ENCODE data around the gene KCNK7.

- TF ChIP-seq CTCF (conservative IDR thresholded peaks at IDR 0.05; ENCODE audit: low read depth in 2 of 2), result no peak
- TF ChIP-seq REST (IDR thresholded peaks at IDR 0.05; ENCODE audit: unreplicated experiment), result no peak
- TF ChIP-seq EZH2 (IDR thresholded peaks at IDR 0.05; ENCODE audit: low read depth, unreplicated experiment), result no peak
- TF ChIP-seq POLR2AphosphoS5 (IDR thresholded peaks at IDR 0.05; ENCODE audit: low read depth), result no peak
- no peak for TF ChIP-seq NANOG (IDR thresholded peaks at IDR 0.05; ENCODE audit: borderline replicate concordance)
- no peak for TF ChIP-seq STAT1 (IDR thresholded peaks at IDR 0.05; ENCODE audit: unreplicated experiment)
- TF ChIP-seq JUNB (IDR thresholded peaks at IDR 0.05; ENCODE audit: unreplicated experiment), result no peak
- no peak for TF ChIP-seq ETS1 (IDR thresholded peaks at IDR 0.05)
- TF ChIP-seq EZH2phosphoT487 (IDR thresholded peaks at IDR 0.05; ENCODE audit: unreplicated experiment), result no peak
- no peak for TF ChIP-seq CREB1 (CRISPR knock-in tag; IDR thresholded peaks at IDR 0.05; ENCODE audit: low read depth)
- TF ChIP-seq ZNF331 (CRISPR knock-in tag; IDR thresholded peaks at IDR 0.05; ENCODE audit: low read depth), result no peak
- TF ChIP-seq ZNF114 (CRISPR knock-in tag; IDR thresholded peaks at IDR 0.05), result no peak
- no peak for TF ChIP-seq ZNF462 (CRISPR knock-in tag; IDR thresholded peaks at IDR 0.05)
These were observed 5.3 kb downstream of the KCNK7 start for GRCh38 chr11:65590240-65590738.

Measured in GM23338 (cell line).